Stimulated activated naive B cell treated with anti-CD40 and anti-IgM and Interleukin-4, amounts not matched to agents 10 μg/mL and 1 μg/mL and 100 μg/mL, for 72 hours (primary cell): ENCODE measurements around the gene SPATA13.
"Not testable (repeated sequence)": the region's sequence is repeated elsewhere in the genome, so short reads cannot be mapped to it uniquely, and the experiment has no call there.

Experiments
- ATAC-seq, 2 donors: fragments of 150-1000 bp; cut with Tn5 transposase; replicated peaks; 2 replicates each; pipeline ENCODE4 v1.10.0; 2021; ENCODE audit warnings: moderate library complexity in 1 of 2
- DNase-seq: peaks from one replicate; pipeline ENCODE4 v3.0.0; 2021
- H3K27ac Mint-ChIP-seq: one replicate; pipeline ENCODE4 v1.8.0; 2022; ENCODE audit warnings: mild to moderate bottlenecking, mixed read lengths
- H3K27me3 Mint-ChIP-seq, 2 donors: one replicate each; pipeline ENCODE4 v1.8.0; 2022; ENCODE audit warnings: mixed read lengths in 2 of 2
- H3K36me3 Mint-ChIP-seq, 2 donors: one replicate each; pipeline ENCODE4 v1.8.0; 2022; ENCODE audit warnings: mixed read lengths in 2 of 2, mild to moderate bottlenecking in 1 of 2
- H3K4me1 Mint-ChIP-seq, 2 donors: one replicate each; pipeline ENCODE4 v1.8.0; 2022; ENCODE audit warnings: mixed read lengths in 2 of 2, mild to moderate bottlenecking in 1 of 2
- H3K4me3 Mint-ChIP-seq, 2 donors: one replicate each; pipeline ENCODE4 v1.8.0; 2022; ENCODE audit warnings: mild to moderate bottlenecking in 2 of 2, mixed read lengths in 2 of 2, moderate library complexity in 1 of 2
- H3K9me3 Mint-ChIP-seq, 2 donors: one replicate each; pipeline ENCODE4 v1.8.0; 2022; ENCODE audit warnings: mixed read lengths in 2 of 2, mild to moderate bottlenecking in 1 of 2

The SPATA13 gene

GRCh38 chr13:24299488-24300114 lies 139.1 kb downstream of the SPATA13 start:
- no peaks in the 10 kb centered on the region for H3K9me3 Mint-ChIP-seq
- H3K4me1 Mint-ChIP-seq, result no peaks in the 10 kb centered on the region
- H3K27ac Mint-ChIP-seq, result no peak overlapping the region
- no peak overlapping the region for H3K4me3 Mint-ChIP-seq
- DNase-seq (no peak), ATAC-seq (no peak)
- H3K36me3 Mint-ChIP-seq, result peaks cover 47 to 49% of the 10 kb centered on the region in 2 donors
- H3K27me3 Mint-ChIP-seq, result no peaks in the 10 kb centered on the region

GRCh38 chr13:24301434-24301833 lies 140.9 kb downstream of the SPATA13 start:
- Mint-ChIP-seq H3K27ac (no peak overlapping the region), H3K9me3 (no peaks in the 10 kb centered on the region), H3K27me3 (no peaks in the 10 kb centered on the region), H3K4me3 (no peak overlapping the region), H3K36me3 (peaks cover 37 to 39% of the 10 kb centered on the region in 2 donors), H3K4me1 (no peaks in the 10 kb centered on the region)
- ATAC-seq, result no peak
- DNase-seq, result no peak

- no peak for DNase-seq
These were observed 141.4 kb downstream of the SPATA13 start for GRCh38 chr13:24301911-24302310.

DNA sequence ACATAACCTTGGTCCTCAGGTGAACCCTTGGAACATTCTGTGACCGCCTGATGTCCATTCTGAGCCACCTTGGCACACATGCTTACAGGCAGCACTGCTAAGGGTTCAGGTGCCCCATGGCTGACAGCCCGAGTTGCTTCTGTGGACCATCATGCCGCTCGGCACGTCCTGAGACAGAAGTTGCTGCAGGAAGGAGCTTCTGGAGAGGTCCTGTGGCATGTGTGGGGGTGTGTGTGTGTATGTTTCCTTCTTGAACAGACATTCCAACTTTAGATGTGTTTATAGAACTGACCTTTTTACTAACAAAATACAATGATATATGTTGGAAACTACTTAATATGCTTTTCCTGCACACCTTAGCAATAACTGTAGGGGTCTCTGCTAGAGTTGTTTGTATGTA lies 144.1 kb downstream of the SPATA13 start:
- Mint-ChIP-seq H3K4me1 (no peaks in the 10 kb centered on the region), H3K4me3 (no peak overlapping the region)

More at GRCh38 chr13:24301911-24302310, 141.4 kb downstream of the SPATA13 start:
- Mint-ChIP-seq H3K27ac (no peak overlapping the region), H3K27me3 (no peaks in the 10 kb centered on the region), H3K36me3 (peaks cover 35 to 37% of the 10 kb centered on the region in 2 donors), H3K4me3 (no peak overlapping the region), H3K9me3 (no peaks in the 10 kb centered on the region), H3K4me1 (no peaks in the 10 kb centered on the region)
- no peak for ATAC-seq

DNA sequence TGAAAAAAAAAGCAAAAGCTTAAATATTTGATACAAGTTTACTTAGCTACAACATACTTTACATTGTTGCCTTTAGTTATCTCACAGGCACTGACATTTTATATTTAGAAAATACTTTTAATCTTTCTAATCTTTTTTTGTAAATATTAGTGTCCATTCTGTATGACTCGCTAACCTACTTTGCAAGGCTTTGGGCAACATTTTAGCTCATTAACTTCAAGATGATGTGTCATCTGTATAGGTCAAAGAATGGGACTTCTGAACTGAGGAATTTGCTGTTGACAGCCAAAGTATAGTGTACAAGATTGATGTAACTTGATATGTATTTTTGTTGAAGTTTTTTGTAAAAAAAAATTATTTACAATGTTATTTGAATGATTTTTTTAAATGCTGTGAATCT lies 146.1 kb downstream of the SPATA13 start:
- Mint-ChIP-seq H3K4me1 (no peaks in the 10 kb centered on the region), H3K9me3 (no peaks in the 10 kb centered on the region), H3K27me3 (no peaks in the 10 kb centered on the region), H3K4me3 (no peak overlapping the region), H3K36me3 (peaks cover 4 to 12% of the 10 kb centered on the region in 2 donors), H3K27ac (no peak overlapping the region)
- DNase-seq (no peak), ATAC-seq (no peak)

More for the DNA sequence above, 144.1 kb downstream of the SPATA13 start:
- Mint-ChIP-seq H3K36me3 (peaks cover 15 to 18% of the 10 kb centered on the region in 2 donors), H3K9me3 (no peaks in the 10 kb centered on the region), H3K27ac (no peak overlapping the region), H3K27me3 (no peaks in the 10 kb centered on the region)
- DNase-seq, result no peak
- no peak for ATAC-seq

DNA sequence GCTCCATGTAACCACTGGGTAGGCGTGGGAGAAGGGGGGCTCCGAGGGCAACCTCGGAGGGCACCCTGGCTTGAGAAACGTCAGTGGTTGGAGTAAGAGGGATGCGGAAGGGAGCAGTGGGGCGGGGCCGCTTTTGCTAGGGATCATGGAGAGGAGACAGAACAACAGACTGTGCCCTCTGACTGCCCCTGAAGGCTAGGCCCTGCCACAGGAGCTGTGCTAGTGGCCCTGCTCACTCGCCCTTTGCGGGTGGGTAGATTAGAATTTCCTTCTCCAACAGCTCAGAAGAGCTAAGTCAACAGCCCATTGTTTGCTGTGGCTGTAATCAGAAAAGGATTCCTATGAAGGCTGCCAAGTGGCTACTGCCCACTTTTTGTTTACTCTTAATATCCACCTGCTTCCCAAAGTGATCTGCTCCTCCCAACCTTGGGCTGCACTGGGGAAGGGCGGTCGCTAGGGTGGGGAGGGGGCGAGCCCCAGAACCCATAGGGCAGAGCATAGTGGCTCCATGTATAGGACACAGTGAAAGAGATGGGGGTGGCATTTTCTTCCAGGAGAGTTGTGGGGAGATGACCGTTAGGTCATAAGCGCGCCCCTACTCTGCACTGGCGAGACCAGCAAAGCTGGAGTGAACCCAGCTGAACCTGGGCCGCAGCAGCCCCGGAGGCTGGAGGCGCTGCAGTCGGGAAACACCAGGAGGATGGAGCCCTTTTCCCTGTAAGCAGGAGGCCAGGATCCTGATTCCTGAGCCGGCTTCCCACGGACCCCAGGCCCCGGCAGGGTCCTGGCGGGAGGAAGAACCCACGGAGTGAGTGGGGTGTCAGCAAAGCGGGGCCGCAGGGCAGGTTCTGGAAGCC lies 146.9 kb downstream of the SPATA13 start:
- H3K27me3 Mint-ChIP-seq, result no peaks in the 10 kb centered on the region
- no peak overlapping the region for H3K4me3 Mint-ChIP-seq
- no peak for DNase-seq
- peaks cover 3 to 12% of the 10 kb centered on the region in 2 donors for H3K36me3 Mint-ChIP-seq
- ATAC-seq, result no peak
- H3K9me3 Mint-ChIP-seq, result no peaks in the 10 kb centered on the region
- H3K4me1 Mint-ChIP-seq, result no peaks in the 10 kb centered on the region
- no peak overlapping the region for H3K27ac Mint-ChIP-seq

DNA sequence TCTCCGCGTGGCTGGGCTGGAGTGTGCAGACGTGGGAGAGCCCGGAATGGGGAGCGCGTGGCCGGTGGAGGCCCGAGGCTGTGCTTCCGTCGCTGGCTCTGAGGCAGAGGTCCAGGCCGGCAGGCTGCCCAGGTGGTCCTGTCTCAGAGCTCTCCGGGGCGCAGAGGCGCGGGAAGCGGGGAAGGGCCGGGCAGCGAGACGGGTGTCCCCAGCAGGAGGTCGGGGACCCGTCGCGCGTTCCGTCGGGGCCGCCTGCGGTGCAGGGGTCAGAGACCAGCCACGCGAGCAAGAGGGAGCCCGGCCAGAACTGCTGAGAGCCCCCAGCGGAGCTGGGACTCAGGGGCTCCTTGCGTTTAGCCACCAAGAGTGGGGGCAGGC lies 147.5 kb downstream of the SPATA13 start:
- no peaks in the 10 kb centered on the region for H3K9me3 Mint-ChIP-seq
- no peak overlapping the region for H3K27ac Mint-ChIP-seq
- no peak for DNase-seq
- H3K36me3 Mint-ChIP-seq, result peaks cover 0 to 6% of the 10 kb centered on the region in 2 donors
- H3K27me3 Mint-ChIP-seq, result no peaks in the 10 kb centered on the region
- H3K4me1 Mint-ChIP-seq, result no peaks in the 10 kb centered on the region
- H3K4me3 Mint-ChIP-seq, result no peak overlapping the region
- ATAC-seq, result no peak

DNA sequence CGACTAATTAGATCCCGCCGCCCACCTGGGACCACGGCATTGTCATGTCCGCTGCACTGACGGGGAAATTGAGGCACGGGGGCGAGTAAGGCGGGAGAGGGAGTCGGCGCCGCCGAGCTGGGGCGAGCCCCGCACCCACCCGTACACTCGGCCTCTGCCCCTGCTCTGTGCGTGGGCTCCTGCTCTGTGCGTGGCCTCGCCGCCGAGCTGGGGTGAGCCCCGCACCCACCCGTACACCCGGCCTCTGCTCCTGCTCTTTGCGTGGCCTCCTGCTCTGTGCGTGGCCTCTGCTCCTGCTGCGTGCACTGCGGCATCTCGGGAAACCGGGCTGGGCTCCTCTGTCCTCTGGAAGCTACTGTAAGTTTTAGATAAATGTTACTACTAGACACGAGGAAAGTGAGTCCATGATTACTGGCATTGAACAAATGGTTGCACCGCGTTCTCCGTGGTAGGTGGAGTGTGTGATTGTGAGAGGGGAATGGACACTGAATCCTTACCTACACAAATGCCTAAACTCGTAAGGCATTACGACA lies 148.0 kb downstream of the SPATA13 start:
- Mint-ChIP-seq H3K9me3 (no peaks in the 10 kb centered on the region), H3K27me3 (no peaks in the 10 kb centered on the region), H3K36me3 (peaks cover 0 to 1% of the 10 kb centered on the region in 2 donors), H3K4me1 (no peaks in the 10 kb centered on the region), H3K27ac (no peak overlapping the region), H3K4me3 (no peak overlapping the region)
- DNase-seq (no peak), ATAC-seq (no peak)

GRCh38 chr13:24309300-24309699 lies 148.8 kb downstream of the SPATA13 start, which contains the start of gene C1QTNF9:
C1QTNF9 (plus strand) TSS chr13:24309580; CDS start chr13:24316004, 6,424 bp downstream.
- H3K4me1 Mint-ChIP-seq, H3K27ac Mint-ChIP-seq, H3K36me3 Mint-ChIP-seq, H3K27me3 Mint-ChIP-seq, DNase-seq, ATAC-seq, H3K4me3 Mint-ChIP-seq, H3K9me3 Mint-ChIP-seq: not testable (repeated sequence)

DNA sequence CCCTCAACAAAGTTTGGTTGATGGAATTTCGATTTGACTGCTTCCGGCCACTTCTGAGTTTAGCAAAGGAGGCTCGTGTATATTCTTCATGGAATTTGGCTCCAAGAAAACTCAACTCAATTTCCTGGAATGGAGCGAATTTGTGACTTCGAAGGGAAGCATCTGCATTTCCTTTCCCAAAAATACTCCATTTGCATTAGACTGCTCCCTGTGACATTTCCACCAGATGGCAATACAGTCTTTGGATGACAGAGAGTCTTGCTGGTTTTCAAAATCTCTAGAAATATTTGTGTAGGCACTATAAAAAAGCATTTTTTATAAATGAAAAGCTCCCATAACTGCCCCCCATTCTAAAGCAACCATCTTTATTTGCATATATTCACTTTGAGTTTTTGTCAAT lies 152.9 kb downstream of the SPATA13 start:
- Mint-ChIP-seq H3K27ac (no peak overlapping the region), H3K4me1 (no peaks in the 10 kb centered on the region), H3K27me3 (peaks cover 4 to 7% of the 10 kb centered on the region in 2 donors), H3K9me3 (no peaks in the 10 kb centered on the region), H3K4me3 (no peak overlapping the region), H3K36me3 (no peaks in the 10 kb centered on the region)
- ATAC-seq (no peak), DNase-seq (no peak)

DNA sequence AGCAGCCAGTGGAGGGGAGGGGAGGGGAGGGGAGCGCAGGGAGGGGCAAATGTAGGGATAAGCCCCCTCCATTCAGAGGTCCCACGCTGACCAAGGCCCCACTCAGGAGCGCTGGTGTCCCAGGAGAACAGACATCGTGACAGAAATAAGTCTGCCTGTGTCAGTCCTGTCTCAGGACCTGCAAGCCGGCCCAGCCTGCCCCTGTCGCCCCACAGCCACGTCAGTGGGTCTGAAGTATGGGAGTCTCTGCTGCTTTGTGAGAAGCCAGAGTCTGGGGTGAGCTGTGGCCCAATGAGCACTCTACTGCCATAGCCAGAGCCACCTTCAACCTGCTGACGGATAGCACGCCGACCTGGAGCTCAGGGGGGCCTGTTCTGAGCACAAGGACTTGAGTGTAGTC lies 157.3 kb downstream of the SPATA13 start:
- H3K4me3 Mint-ChIP-seq, H3K9me3 Mint-ChIP-seq, H3K4me1 Mint-ChIP-seq, DNase-seq, H3K27ac Mint-ChIP-seq, H3K36me3 Mint-ChIP-seq, ATAC-seq: not testable (repeated sequence)
- peaks cover 7 to 11% of the 10 kb centered on the region in 2 donors for H3K27me3 Mint-ChIP-seq

GRCh38 chr13:24318878-24319277 lies 158.4 kb downstream of the SPATA13 start:
- H3K27me3 Mint-ChIP-seq, result peaks cover 14 to 18% of the 10 kb centered on the region in 2 donors
- not testable (repeated sequence) for H3K4me1 Mint-ChIP-seq, H3K27ac Mint-ChIP-seq, H3K4me3 Mint-ChIP-seq, H3K9me3 Mint-ChIP-seq, ATAC-seq, DNase-seq, H3K36me3 Mint-ChIP-seq

- H3K36me3 Mint-ChIP-seq, result not testable (repeated sequence)
- H3K27me3 Mint-ChIP-seq, result peaks cover 15 to 21% of the 10 kb centered on the region in 2 donors
These were observed 159.1 kb downstream of the SPATA13 start for GRCh38 chr13:24319641-24320040.

GRCh38 chr13:24321416-24321815 lies 160.9 kb downstream of the SPATA13 start:
- DNase-seq, H3K36me3 Mint-ChIP-seq, H3K27ac Mint-ChIP-seq, H3K9me3 Mint-ChIP-seq, H3K4me1 Mint-ChIP-seq, H3K4me3 Mint-ChIP-seq, ATAC-seq: not testable (repeated sequence)
- peaks cover 14 to 21% of the 10 kb centered on the region in 2 donors for H3K27me3 Mint-ChIP-seq

More at GRCh38 chr13:24319641-24320040, 159.1 kb downstream of the SPATA13 start:
- not testable (repeated sequence) for DNase-seq, H3K9me3 Mint-ChIP-seq, H3K4me3 Mint-ChIP-seq, H3K4me1 Mint-ChIP-seq, H3K27ac Mint-ChIP-seq, ATAC-seq
